Measurements from ENCODE around the gene SEZ6L.
"Not testable (repeated sequence)": the region's sequence is repeated elsewhere in the genome, so short reads cannot be mapped to it uniquely, and the experiment has no call there.

Gene SEZ6L

DNA sequence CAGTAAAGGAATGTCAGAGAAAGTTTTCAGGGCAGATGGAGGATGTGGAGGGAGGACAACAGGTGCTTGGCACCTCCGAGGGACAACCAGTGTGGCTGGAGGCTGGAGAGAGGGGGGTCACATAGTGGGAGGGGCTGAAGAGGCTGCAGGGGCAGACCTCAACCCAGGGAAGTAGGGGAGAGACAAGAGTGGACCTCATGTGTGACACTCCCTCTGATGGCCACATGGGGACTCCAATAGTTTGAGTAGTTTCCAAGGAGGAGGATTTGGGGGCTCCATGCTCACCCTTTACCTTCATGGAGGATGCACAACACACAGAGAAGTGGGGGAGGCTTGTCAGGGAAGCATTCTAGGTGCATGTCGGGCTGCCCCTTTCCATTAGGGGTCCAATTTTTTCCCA is 224.7 kb downstream of the SEZ6L start:
- DNase-seq = no peak

DNA sequence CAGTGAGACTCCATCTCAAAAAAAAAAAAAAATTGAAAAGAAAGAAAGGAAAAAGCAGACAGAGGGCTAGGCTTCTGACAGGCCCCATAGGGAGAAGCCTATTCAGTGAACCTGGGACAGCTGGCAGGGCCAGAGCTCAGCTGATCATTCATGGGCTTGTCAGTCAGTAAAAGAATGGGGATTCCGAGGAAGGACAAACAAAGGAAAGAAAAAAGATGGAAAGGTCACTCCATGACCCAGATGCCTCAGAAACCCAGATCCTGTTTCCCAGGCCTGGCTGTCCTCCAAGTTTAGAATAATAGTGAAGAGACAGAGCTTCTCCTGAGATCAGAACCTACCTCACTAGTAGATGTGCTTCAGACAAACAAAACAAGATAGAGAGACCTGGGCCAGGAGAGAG is 225.5 kb downstream of the SEZ6L start:
- peak; percentile 5 for DNase-seq

DNA sequence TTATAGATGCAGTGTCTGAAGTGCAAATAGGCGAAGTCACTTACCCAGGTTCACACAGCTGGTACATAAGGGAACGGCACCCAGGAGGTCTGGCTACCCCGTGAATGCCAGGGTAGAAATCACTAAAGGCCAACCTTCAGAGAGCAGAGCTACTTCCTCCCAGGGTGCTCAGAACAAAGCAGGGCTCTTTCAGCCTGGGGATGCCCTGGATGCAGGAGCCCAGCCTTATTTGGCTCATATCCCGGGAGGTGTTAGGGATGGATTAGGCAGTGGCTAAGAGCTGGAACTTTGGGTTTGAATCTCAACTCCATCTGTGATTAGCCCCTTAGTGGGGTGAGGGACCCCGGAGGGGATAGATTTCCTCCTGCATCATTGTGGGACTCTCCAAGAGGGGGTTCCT is 226.7 kb downstream of the SEZ6L start:
- no peak for DNase-seq

DNA sequence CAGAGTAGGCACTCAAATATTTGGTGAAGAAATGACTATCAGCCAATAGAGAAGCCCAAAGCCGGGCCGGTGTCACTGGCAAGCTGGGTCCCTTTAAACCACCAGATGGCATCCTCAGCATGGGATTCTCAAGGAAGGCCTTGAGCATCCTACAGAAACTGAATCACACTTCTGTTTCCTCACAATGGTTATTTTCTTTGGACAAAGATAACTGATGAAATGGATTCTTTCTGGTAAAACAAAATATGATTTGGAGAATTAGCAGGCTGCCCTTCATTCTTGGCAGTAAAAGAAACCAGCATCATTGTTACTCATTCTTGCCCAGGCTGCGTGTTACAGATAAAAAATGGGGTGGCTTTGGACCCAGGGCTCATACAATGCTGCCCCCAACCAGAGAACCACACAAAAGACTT is 229.5 kb downstream of the SEZ6L start:
- peak; percentile 44 for DNase-seq

DNA sequence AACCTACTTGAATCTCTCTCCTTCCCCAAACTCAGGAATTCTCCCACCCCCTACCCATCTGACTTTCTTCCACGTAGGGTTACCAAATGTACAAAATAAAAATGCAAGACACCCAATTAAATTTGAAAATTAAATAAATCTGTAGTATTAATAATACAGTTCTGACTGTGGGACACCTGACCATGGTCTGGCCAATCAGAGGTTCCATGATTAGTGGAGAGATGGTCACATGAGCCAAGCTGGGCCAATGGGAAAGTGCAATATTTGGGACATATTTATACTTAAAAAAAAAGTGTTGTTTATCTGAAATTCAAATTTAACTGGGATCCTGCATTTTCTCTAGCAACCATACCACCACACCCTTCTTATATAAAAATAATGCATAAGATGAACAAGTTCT is 230.0 kb downstream of the SEZ6L start:
- no peak for DNase-seq

DNA sequence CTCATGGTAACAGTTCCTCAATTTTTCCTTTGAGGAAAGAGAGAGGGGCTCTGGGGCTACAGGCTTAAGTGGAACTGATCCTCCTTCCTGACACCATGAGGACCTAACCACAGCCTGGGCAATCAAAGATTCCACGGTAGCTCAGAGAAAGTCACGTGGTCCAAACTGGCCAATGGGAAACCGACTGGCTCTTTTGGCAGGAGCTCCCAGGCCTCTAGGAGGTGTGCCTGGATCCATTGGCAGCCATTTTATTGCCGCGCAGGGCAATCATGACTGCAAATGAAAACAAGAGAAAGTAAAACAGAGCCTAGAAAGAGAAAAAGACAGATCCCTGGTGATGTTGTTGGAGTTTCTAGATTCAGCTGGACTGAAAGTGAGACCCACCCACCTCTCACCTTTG is 232.5 kb downstream of the SEZ6L start:
- DNase-seq = no peak

DNA sequence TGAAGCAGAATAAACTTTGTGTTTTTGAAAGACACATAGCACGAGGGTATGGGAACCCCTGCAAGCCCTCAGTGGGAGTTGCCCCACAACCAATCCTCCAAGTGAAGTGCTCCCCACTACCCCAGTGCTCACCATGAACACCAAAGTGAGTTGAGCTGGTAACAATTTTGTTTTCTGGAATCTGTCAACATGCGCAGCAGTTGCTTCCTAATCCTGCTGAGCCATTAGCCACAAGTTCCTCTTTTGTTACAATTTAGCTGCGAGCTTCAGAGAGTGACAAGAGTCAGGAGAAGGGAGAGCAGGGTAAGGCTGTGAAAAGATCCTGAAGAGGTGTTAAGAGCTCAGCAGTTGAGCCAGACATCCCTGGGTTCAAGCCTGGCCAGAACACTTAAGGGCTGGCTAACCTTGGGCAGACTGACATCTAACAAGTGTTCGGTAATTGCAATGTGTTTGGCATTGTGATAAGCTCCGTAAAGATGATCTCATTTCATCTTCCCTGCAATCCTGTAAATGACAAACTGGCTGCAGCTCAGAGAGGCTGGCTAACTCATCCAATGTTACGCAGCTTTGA is 235.7 kb downstream of the SEZ6L start:
- no peak for DNase-seq

DNA sequence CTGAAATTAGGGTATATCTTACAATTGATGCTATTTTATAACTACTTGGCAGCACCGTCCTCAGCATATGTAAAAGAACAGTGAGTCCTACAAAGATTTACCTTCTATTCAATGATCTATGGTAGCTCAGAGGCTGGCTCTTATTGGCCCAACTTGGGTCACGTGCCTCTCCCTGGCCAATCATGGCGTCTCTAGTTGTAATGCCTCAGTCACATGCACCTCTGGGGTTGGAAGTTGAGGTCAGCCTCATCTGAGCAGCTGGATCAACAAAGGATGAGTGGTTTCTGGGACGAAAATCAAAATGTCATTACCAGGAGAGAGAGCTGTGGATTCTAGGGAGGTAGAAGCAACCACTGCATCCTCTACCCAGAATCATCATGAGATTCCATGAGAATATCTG is 236.9 kb downstream of the SEZ6L start:
- DNase-seq = peak; percentile 79

DNA sequence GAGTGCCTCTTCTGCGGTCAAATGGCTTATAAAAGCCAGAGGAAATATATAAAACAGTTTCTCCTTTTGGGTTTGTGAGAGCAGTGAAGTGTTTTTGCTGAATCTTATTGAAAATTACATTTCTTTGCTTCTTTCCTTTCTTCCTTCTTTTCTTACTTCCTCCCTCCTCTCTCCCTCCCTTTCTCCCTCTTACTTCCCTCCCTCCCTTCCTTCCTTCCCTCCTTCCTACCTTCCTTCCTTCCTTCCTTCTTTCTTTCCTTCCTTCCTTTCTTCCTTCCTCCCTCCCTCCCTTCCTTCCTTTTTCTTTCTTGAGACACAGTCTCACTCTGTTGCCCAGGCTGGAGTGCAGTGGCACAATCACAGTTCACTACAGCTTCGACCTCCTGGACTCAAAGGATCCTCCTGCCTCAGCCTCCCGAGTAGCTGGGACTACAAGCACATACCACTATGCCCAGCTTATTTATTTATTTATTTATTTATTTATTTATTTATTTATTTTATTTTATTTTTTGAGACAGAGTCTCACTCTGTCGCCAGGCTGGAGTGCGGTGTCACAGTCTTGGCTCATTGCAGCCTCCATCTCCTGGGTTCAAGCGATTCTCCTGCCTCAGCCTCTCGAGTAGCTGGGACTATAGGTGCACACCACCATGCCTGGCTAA is 239.4 kb downstream of the SEZ6L start:
- not testable (repeated sequence) for DNase-seq

DNA sequence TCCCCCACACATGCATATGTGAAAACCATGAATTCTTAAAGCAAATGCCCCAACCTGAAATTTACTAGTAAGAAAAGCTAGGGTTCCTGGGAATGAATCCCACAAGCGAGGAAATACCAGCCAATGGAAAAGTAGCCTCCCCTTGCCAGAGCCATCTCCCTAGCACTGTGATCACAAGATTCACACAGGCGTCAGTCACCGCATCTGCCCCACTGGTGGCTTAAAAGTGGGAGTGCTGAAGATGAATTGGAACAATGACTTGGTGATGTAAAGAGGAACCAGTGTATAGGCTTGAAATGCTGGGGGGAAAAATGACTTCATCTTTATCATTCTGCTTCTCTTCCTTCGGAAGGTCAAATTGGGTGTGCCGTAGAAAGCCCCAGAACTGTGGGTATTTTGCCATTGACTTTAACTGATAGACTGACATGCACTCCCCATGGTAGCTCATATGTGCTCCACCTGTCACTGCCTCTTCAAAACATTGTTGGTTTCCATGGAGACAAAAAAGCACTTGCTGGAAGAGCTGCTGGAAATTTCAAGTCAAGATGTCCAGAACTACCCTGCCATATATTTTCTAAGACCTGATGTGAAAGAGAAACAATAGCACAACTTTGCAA is 240.6 kb downstream of the SEZ6L start:
- DNase-seq = peak; percentile 47

DNA sequence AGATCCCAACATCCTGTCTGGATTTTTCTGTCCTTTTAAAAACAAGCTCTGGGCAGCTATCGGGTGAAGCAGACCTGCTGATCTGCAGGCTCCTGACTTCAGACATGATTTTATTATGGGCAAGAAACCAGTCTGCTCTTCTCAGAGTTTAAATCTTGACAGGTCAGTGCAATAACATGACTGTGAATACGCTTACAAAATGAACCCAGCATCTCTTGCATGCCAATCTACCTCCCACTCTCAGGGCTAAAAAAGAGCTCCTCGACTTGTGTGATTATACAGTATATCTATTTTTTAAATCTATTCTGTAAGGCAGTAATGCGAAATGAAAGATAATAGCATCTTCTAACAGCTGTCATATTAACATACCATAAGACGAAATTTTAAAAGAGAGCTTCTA is 241.1 kb downstream of the SEZ6L start:
- DNase-seq = no peak

DNA sequence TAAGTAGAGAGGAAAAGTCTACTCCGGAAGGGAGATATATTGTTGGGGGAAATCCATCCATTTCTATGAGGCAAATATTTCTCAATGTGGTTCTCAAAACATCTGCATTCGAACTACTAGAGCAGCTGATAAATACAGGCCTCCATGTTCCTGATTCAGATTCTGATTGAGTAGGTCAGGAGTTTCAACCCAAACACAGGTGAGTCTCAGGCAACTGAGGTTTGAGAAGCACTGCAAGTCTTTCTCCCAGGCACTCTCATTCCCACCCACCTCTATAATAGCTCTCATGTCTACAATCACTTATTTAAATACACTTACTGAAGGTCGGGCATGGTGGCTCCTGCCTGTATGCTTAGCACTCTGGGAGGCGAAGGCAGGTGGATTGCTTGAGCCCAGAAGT is 245.1 kb downstream of the SEZ6L start:
- no peak for DNase-seq

DNA sequence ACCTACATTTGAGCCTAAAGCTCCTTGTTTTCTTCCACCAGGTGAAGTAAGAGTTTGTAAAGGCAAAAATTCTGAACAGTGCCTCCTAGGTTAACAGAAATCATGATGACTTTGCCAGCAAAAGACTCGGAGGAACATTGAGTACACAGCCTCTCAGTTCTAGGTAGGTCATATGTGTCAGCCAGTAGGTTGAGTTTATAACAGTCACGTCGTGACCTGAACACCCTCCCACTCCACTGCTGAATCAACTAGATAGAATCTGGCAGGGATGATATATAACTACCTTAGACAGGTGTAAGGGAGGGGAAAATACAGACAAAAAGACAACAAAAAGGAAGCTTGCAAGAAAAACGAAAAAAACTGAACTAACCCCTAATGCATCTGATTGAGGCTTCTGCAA is 247.0 kb downstream of the SEZ6L start:
- DNase-seq = no peak

DNA sequence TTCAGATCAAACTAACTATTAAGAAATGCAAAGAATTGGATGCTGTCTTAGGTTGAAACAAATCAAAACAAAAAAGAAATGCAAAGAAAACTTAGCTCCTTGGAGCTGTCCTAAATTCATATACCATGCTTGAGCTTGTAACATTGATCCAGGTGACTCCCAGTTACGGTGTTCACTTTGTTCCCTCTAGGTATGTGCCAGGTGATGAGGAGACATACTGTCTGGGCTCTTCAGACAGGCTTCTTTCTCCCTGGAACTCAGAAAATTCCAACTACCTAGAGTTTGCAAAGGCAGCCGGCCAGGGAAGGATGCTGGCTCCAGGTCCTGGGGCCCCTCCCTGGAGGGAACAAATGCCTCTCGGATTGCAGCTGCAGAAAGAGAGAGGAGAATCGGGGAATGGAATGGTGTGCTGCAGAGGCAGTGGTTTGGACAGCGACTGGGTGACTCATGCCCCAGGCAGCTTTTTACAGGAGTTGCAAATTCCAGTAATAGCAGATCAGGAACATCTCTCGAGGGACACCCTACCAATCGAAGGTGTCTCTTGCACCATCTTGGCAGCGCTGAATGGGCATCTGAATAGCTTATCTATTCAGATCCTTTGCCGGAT is 247.5 kb downstream of the SEZ6L start:
- no peak for DNase-seq

DNA sequence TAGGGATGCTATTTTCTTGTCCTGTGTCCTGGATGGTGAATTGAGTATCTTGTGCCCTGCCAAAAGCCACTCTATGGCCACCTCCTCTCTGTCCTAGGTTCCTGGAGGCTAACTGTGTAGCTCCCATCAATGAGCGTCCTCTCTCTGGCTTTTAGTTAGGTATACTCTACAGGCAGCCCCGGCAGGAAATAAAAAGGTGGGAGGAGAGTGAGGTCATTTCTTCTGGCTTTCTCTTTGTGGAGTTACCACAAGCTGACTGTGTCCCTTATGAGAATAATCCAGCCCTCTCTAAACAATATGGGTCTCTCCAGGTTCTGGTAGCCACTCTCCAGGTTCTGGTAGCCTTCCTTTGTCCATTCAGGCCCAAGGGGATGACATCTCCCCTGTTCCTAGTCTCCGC is 248.1 kb downstream of the SEZ6L start:
- no peak for DNase-seq

DNA sequence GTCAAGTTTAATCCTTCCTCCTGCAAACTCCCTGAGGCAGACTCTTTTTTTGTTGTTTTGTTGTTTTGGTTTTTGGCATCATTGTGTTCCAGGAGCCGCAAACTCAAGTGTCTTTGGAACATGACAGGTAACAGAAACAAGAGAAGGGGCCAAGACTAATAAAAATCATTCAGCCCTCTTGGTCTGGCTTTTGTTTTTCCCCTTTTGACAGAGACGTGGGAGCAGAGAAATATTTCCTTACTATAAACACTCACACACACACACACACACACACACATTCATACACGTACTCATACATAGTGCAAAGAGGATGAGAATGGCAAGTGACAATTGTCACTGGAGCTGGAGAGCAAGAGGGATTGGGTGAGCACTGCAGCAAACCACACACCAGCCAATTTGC is 249.4 kb downstream of the SEZ6L start:
- DNase-seq = no peak

DNA sequence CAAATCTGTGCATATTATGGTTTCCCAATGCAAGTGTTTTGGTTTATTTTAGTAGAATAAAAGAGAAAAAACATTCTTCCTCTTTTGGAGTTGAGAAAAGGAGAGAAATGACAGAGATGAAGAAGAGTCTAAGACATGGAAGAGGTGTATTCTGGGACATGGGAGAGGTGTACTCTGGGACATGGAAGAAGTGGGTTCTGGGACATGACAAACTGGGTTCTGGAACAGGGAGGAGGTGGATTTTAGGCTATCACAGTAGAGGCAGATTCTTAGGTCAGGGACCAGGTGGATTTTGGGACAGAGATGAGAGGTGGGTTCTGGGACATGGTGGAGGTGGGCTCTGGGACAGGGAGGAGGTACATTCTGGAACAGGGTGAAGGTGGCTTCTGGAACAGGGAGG is 257.7 kb downstream of the SEZ6L start:
- DNase-seq = no peak

DNA sequence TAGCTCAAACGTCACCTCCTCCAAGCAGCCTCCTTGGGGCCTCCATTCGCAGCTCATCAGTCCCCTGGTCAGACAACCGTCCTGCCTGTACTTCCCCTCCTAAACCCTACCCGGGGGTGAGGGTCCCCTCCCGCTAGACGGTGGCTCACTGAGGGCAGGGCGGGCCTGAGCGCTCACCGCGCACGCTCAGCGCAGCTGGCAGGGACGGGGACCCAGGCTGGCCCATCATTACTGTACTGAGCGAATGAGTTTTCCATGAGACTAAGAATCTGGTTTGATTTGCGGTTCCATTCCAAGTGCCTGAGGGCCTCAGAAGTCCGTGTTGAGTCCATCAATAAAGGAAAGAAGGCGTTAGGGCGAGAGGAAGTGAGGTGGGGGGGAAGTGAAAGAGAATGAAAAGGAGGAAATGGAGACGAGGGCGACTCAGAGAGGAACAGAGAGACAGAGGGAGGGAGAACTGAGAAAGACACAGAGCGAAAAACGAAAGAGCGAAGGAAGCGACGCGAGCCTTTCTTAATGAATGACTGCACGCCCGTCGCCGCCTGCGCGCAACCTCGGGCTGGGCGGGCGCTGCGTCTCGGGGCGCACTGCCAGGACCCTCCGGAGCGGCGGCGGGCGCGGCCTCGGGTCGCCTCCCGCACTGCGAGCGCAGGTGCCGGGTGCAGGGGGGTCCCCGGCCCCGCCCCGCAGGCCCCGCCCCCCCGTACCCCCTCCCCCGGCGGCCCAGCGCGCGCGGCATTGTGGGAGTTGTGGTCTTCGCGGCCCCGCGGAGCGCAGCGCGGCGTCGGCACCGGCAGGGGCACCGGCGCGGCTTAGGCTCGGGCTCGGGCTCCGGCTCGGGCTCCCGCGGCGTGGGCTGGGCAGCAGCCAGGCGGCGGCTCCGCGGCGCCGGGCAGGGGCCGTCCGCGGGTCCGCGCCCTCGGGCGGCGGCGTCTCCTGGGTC is 259.5 kb downstream of the SEZ6L start, which contains the start of gene ASPHD2:
TSS of gene ASPHD2 (plus strand) at position 746 of the 943 bp plus-strand sequence. CDS start 4,356 bp downstream, outside the sequence.
- DNase-seq = peak; percentile 69

DNA sequence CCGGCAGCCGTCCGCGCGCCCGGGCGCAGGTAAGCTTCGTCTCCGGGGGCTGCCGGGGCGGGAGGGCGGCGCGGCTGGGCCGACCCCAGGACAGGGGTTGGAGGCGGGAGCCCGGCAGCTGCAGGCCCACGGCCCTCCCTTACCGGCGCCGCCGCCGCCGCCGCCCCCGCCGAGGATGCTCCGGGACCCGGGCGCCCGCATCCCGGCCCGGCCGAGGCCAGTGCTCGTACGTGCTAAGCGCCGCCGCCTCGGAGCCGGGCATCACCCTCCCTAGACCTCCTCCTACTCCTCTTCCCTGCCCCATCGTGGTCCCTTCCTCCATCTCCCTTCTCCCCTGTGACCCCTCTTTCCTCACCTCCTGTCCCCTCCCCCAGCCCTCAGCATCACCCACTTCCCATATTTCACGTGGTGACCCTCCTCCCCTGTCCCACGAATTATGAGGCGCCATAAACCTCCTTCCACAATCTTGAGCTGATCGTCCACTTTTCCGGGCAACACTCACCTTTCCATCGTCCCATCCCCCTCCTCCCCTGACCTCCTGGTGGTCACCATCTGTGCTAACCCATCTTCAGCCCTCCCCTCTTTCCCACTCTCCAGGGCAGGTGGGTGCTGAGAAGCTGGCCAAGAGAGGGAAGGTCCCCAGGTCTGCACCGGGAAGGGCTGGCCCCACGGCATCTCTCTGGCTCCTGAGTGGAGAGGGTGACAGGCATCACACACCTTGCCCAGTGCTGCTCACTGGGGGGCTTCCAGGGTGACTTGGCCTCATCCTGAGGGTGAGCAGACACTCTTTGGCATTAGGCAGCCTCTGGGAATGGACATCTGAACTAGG is 260.4 kb downstream of the SEZ6L start:
- peak; percentile 32 for DNase-seq

DNA sequence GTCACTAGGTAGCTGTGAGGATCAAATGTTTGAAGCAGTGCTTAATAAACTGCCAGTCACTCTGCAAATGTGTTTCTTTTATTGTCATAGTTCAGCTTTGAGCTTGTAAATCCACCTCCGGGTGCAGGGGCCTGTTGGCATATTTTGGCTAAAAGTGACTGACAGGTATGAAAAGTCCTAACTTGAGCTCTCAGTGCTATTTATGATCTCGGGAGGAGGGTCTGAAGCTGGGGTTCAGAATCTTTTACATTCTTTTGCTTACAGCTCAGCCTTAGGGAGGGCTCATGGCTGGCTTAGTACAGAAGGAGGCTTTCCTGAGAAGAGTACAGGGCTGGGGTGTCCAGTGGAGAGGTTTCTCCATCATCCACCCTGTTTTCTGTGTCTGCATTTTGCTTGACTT is 261.3 kb downstream of the SEZ6L start:
- no peak for DNase-seq

DNA sequence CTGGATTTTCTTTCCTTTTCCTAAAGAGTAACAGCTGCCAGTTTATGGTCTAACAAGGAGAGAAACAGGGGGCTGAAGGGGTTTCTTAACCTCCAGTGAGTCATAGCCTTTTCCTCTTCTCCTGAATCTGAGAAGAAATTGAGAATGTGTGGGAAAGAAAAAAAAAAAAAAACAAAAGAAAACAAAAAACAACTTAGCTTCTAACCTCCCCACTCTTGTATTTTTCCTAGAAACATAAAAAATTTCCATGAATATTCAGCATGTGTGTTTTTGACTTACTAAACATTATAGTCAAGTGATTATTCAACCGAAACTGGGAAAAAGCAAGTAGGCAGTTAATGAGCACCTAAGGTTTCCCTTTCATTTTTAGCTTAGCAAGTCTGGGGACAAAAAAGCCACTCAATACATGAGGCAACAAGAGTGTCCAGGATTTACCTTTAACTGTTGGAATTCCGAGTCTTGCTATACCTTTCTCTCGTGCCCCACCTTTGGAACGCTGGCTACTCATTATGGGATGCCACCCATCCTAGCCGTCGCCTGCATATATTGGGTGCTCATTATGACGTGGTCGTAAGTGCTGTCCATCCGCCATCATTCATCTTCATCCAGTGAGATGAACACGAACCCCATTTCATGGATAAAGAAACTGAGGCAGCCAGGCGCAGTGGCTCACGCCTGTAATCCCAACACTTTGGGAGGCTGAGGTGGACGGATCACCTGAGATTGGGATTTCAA is 262.2 kb downstream of the SEZ6L start:
- DNase-seq = no peak

All from DMS53 (cell line).